ENCODE results near the gene TRPC4.

TRPC4 gene

DNA sequence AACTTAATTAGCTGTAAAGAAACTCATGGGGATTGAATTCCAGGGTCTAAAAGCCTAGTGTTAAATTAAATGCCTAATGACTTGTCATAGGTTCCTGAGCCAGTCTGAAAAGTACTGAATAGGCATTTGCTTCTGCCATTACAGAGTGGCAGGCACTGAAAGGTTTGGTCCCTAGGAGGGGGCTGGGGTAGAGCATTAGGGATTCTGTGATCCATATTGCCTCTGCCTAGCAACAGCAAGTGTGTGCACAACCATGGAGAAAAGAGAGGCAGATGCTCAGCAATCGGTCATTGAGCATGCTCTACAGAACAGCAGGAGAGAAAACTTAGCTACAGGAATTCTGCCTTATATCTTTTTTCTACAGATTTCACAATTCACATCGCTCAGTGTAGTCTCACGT, 133.5 kb downstream of the TRPC4 start:
- in situ Hi-C loops (cut with MboI; ENCODE audit: low sequenced_read_pairs), result no loop called here

DNA sequence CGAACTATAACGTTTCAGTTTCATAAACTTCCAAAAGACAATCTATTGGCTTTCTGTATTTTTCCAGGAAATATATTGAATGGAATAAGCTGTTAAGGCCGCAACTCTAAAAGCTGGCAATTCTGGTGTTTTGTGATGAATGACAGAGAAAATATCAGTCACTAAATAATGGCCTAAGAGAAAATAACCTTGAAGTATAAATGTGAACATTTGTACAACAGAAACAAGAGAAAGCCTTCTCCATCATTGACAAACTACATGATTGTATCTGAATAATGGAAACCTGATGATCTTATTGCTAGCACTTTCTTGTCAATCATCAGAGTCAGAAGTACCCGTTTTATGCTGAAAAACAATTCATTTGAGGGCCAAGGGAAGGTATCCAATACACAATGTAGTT, 134.3 kb downstream of the TRPC4 start:
- in situ Hi-C loops (cut with MboI; ENCODE audit: low sequenced_read_pairs), result no loop called here

DNA sequence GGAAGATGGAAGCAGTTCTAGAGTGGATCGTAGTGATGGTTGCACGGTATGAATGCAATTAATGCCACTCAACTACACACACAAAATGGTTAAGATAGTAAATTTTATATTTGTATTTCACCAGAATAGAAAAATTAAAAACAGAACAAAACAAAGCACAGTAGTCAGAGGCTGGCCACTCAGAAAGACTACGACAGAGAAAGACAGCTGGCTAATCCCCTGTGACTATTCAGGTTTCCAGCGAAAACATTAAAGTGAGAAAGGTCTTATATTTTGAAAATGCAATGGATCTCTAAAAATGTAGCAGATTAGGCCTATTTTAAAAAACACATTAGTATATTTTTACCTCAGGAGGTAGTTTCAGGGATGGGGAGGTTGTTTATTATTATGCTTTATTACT, 139.7 kb downstream of the TRPC4 start:
- in situ Hi-C loops (cut with MboI; ENCODE audit: low sequenced_read_pairs), result no loop called here

DNA sequence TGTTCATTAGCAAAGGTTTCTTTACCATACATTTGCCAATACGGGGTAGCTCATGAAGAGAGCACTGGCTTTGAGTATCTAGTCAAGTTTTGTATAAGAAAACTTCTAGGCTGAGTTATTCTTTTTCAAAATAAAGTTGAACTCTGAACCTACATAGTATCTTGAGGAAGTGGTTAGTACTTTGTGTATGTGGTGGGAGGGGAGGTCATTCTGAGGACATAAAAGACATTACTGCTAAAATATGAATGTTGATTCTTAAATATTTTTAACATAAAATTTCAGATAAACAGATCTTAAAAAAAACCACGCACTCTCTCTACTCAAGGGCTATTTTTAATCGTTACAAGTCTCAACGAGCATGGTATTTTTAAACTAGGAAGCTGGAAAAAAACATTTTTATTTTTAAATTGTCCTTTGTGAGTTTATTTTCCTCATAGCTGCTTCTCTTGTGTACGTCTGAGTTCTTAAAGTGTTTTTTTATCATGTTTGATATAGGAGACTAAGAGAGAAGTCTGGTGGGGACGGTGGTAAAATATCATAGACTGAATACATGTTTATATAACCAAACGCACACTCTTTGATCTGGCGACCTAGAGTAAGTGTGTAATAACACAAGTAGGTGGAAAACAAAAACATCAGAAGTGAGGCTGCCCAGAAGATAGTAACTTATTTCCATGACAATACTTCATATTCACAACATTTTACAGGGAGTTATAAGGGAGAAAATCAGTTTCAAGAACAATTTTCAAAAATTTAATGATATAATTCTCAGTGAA, 153.0 kb downstream of the TRPC4 start:
- in situ Hi-C loops (cut with MboI; ENCODE audit: low sequenced_read_pairs), result no loop called here

DNA sequence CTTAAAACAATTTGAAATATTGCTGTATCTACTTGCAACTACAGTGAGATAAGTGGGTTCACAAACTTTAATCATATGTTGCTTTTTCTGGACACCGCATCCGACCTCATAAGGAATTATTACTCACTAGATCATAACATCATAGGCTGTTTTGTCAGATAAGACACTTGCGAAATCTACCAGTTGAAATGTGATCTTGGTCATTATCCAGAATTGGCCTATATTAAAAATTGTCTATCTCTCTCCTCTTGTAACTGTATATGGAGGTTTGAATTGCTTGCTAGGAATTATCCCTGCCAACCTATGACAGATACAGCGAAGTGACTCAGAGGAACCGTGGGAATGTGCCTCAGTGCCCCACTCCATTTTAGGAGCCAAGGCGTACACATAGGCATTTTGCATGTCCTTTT, 154.0 kb downstream of the TRPC4 start:
- in situ Hi-C loops (cut with MboI; ENCODE audit: low sequenced_read_pairs), result no loop called here

DNA sequence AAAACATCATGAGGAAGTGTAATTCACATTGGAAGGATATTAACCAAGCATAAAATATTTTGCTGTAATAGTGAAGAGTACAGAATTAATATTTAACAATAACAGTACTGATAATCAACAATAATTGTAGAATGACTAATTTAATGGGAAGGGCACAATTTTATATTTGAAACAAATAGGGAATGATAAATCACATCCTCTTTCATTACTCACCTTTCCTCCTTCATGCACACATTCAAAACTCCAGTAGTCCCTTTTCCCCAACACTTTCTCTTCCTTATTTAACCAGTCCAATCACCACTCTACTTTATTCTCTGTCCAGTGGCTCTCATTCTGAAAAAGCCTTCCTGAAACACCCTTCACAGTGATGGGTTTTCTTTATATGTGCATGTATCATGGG, 160.3 kb downstream of the TRPC4 start:
- in situ Hi-C loops (cut with MboI; ENCODE audit: low sequenced_read_pairs), result no loop called here

DNA sequence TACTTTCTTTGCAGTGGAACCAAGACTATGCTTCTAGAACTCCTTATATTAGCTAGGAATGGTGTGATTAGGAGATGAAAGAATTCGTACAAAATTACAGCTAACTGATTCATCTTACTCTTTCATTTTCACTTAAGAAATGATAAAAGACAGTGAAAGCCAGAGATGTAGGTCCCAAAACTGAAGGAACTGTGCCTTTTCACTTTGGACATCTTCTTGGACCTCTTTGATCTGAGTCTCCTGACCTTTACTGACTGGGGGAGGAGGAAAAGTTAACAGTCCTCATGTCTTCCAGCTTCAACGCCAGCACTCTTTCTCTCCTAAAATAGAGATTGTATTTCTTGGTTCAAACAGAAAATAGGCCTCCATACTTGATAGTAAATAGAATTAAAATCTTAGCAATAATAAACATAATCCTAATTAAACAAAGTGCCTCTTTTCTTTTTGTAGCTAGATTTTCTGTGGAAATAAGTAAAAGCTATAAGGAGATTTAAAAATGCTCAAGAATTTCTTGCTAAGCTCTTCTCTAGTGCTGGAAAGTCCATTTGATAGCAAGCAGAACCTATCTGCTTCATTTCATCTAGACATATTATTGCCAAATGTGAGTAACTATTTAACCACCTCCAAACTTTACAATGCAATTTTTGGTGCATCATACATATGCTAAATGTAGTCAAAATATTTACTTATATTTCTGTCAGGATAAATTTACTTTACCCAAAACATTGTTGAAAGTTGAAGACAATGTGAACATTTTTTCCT, 161.7 kb downstream of the TRPC4 start:
- in situ Hi-C loops (cut with MboI; ENCODE audit: low sequenced_read_pairs), result no loop called here

DNA sequence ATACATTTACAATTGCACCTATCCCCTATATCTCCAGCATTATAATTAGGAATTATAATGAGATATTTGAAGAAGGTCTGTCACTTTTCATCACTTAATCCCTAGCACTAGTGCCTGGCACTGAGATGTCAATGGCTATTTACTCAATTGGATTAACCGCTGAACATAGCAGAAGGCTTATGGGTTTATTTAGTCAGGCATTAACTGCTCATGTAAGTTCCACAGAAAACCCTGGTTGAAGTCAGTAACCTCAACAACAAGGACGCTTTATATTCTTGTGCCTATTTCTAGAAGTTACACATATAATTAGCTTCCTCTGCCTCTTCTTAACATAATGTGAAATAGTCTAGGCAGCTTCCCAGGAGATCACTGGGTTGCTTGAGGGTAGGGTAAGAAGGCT, 163.5 kb downstream of the TRPC4 start:
- in situ Hi-C loops (cut with MboI; ENCODE audit: low sequenced_read_pairs), result no loop called here

DNA sequence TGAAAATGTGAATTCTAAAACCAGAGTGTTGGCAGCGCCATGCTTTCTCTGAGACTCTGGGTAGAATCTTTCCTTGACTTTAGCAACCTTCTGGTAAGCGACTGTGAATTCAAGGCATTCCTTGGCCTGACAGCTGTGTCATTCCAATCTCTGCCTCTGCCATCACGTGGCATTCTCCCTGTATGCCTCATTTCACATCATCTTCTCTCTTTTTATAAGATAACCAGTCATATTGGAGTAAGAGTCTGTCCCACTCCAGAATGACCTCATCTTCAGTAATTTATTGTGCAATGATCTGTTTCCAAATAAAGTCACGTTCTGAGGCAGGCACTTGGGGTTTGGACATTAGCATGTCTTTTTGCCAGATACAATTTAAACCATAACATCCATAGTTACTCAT, 167.6 kb downstream of the TRPC4 start:
- in situ Hi-C loops (cut with MboI; ENCODE audit: low sequenced_read_pairs), result no loop called here

DNA sequence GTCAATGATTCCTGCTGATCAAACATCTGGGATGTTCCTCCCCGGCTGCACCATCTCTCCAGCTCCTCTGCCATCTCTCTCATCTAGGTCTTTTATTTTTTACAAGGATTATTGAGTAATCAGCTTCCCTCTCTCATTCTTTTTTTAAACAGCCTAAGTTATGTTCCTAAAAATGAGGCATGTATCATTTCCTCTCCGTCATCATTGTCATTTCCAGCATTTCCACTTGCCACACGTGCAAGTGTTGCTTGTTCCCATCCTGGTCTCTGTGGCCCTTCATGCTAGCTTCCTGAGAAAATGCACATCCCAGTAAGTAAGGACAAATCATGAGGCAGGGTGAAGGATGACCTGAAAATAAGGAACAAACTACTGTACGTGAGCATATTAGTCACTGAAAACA, 168.3 kb downstream of the TRPC4 start:
- in situ Hi-C loops (cut with MboI; ENCODE audit: low sequenced_read_pairs), result no loop called here

DNA sequence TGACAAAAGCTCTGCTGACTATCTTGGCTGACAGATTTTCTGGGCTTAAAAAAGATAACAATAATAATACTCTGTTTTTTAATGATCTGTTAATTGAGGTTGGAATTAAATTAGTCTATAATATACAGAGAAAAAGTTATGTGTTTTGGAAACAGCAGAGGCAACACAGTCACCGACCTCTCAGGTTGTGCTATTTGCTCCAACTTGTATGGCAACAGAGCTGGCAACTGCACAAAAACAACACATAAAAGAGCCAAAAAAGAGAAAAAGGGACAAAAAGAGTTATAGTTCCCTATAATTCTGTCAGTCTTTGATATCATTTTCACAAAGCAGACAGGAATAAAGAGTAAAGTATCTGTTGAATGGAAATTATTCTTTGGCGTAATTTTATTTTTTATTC, 168.7 kb downstream of the TRPC4 start:
- in situ Hi-C loops (cut with MboI; ENCODE audit: low sequenced_read_pairs), result no loop called here

DNA sequence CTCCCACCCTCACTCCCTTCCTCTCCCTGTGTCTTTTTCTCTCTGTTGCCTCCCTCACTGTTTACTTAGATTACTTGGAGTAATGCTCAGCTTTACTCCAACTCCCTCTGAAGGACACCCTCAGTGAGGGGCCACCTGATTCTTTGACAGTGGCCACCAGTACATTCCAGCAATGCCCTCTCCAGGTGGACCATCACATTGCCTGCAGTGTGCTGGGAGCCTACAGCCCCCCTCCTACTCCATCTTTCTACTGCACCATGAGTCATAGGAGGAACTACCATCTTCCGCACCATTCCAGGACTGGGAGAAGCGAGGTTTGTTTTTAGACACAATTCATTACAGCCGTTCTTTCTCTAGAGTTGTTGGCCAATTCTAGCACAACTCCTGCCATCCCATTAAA, 174.4 kb downstream of the TRPC4 start:
- in situ Hi-C loops (cut with MboI; ENCODE audit: low sequenced_read_pairs), result no loop called here

DNA sequence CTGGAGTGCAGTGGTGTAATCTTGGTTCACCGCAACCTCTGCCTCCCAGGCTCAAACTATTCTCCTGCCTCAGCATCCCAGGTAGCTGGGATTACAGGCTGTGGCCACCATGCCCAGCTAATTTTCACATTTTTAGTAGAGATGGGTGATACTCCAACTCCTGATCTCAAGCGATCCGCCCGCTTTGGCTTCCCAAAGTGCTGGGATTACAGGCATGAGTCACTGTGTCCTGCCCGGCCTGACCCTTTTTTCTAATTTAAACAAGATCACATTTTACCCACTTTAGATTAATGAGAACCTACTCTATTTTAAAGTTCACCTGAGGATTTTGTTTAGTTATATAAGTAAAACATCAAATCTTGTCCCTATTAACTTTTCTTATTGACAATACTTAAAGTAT, 179.2 kb downstream of the TRPC4 start:
- in situ Hi-C loops (cut with MboI; ENCODE audit: low sequenced_read_pairs), result no loop called here

DNA sequence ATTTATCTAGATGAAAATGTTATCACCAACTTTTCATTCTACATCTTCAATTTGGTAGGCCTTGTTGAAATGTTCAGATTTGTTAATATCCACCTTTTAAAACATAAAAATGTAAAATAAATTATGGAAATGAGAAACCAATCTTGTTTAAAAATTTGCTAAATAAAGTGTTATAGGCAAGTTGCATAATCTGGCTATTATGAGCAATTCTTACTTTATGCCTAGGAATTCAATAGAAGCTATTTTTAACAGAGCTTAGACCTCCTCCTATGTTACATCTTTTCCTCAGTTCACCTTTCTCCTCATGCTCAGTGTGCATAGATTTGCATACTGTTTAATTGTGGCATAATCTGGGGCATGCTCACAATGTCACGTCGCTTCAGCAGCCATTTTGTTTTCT, 183.1 kb downstream of the TRPC4 start:
- in situ Hi-C loops (cut with MboI; ENCODE audit: low sequenced_read_pairs), result no loop called here

DNA sequence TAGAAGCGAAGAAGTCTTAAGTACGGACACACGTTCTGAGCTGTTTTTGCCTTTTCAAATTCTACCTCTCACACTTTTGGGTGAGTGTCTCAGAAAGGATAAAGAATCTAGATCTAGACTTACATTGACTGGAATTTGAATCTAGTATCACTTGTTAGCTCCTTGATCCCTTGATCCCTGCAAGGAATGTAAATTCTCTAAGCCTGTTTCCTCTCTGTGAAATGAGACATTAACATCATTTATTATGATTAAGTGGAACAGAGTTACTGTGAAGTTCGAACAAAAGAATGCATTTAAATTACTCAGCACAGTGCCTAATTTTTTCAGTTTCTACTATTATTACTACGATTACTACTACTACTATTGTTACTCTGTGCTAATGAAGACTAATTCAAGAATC, 184.4 kb downstream of the TRPC4 start:
- in situ Hi-C loops (cut with MboI; ENCODE audit: low sequenced_read_pairs), result no loop called here

DNA sequence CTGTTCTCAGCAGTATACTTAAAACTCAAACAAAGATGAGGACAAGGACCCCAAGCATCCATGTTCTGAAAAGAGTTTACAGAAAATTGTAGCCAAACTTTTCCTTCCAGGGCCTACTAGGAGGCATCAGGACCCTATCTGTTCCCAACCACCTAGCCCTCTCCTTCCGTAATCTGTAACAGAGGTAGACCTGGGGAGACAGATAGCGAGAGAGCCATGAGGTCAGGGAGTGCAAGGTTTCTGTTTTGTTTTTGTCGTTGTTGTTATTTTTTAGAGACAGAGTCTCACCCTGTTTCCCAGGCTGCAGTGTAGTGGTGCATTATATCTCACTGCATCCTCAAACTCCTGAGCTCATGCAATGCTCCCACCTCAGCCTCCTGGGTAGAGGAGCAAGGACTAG, 187.1 kb downstream of the TRPC4 start:
- in situ Hi-C loops (cut with MboI; ENCODE audit: low sequenced_read_pairs), result no loop called here

DNA sequence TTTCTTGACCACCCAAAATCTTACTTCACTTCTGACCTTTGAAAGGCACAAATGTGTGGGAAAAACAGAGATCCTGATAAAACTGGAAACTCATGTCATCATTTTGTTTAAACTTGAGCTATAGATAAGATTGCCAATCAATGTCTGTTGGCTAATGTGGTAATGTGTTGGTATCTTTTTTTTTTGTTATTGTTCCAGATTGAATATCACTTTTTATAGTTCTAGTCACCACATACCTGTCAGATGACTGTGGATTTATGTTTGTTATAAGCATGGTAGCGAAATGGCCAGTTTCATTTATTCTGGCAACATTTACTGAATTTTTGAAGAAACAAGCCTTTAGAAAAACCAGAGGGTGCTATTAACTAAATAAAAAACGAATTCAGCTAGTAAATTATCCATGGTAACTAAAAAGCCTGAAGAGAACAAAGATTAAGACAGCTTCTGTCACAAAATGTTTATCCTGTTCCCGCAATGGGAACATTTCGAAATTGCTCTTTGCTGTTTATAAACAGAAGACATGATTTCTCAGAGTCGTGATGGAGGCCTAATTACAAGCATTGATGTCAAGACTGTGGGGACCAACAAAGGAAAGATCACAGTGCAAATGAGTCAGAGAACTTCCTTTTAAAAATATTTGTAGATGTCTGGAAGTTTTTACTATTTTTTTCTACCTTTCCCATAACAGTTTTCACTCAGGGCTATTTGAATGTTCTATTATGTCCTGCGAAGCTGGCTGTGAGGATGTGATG, 188.1 kb downstream of the TRPC4 start:
- in situ Hi-C loops (cut with MboI; ENCODE audit: low sequenced_read_pairs), result no loop called here

DNA sequence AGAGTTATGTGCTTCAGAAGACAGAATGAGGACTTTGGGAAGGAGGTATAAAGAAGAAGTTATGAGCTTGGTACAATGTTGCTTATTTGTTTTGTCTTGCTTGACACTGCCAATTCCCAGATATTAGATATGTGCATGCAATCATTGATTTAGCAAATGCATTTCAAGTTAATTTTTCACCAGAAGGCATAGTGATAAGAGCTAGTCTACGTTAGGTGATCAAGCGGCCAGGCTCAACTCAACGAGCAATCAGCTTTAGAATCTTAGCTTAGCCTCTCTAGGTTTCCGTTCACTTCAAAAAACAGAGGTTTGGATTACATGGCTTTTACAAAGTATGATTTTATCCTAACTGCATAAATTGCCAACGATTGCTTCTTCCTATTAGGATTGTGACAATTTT, 189.4 kb downstream of the TRPC4 start:
- in situ Hi-C loops (cut with MboI; ENCODE audit: low sequenced_read_pairs), result no loop called here

DNA sequence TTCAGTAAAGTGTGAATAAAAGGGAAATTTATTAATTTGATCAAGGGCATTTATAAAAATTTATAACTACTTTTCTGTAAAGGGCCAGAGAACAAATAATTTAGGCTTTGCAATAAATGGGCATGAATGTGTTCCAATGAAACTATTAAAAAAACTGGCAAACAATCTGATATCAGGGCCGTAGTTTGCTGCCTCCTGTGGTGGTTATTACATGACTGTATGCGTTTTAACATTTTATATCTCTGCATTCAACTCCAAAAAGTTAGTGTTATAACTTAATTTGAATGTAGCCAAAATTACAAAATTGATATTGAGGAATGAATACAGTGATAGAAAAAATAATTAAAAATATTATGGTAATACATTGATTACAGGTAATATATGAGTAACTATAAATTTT, 190.5 kb downstream of the TRPC4 start:
- in situ Hi-C loops (cut with MboI; ENCODE audit: low sequenced_read_pairs), result no loop called here

DNA sequence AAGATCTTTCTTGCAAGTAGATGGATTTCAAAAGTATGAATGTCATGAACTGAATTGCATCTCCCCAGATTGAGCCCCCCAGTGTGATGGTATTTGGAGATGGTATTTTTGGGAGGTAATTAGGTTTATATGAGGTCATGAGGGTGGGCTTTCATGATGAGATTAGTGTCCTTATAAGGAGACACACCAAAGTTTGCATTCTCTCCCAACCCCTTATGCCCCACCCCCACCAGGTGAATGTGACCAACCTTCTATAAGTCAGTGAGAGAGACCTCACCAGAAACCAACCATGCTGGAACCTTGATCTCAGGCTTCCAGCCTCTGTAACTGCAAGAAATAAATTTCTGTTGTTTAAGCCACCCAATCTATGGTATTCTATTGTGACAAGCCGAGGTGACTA, 199.7 kb downstream of the TRPC4 start:
- in situ Hi-C loops (cut with MboI; ENCODE audit: low sequenced_read_pairs), result no loop called here

DNA sequence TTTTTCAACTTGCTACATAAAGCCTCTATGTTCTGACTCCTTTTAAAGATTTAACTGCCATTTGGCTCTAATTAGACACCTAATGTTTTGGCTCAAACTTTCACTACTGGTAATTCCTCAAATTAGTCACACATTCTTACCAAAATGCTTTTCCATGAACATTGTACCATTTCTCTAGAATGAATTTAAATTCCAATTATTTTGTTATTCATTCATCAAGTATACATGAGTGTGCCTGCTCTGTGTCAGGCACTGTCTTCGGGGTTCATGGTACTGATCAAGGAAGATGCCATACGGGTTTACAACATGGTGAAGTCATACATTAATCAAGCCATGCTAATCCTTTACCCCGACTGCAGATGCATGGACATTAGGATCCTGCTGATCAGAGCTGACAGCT, 201.9 kb downstream of the TRPC4 start:
- in situ Hi-C loops (cut with MboI; ENCODE audit: low sequenced_read_pairs), result no loop called here

DNA sequence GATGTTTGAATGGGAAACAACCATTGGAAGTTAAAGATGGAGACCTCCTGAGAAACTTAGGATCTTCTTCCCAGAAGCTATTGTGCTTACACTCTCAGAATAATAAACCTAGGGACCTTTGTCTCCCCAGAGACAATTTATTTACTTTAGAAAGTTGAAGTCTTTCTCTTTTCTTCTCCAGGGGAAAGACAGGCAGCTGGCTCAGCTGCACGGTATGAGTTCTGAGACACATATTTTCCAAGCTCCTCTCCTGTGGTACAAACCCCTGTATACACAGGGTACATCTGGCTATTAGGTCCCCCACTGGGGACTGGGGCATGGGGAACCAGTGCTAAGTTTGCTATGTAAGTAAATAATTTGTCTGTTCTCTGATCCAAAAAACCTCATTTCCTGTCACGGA, 203.5 kb downstream of the TRPC4 start:
- in situ Hi-C loops (cut with MboI; ENCODE audit: low sequenced_read_pairs), result no loop called here
